Measurements from ENCODE around the gene GPX3. TPM values are rescaled to one million over a fixed set of nuclear protein-coding genes. Genes with fewer than 3 reads are reported as not detected.

The GPX3 gene
- total and polyA plus RNA-seq, 2 experiments from 2014 or later, result 40.9 to 69.9 TPM

DNA sequence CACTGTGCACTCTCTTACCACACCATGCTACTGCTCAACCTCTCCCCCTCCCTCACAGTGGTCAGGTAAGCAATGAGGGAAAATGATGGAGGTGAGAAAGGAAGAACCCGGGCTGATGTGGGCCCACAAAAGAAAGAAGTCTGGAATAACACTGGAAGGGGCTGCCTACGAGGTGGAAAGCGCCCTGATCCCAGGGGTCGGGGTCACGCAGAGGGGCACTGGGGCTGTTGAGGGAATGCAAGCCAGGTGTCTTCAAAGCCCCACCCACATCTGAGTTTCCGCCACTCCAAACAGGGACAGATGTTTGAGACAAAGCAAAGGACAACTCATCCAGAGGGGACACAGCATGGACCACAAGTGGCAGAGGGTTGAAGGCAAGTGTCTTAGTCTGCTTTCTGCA, 56.2 kb downstream of the GPX3 start:
- H3K4me2 ChIP-seq, result no peak overlapping the region
- no peak overlapping the region for H3K27ac ChIP-seq
- no peaks in the 10 kb centered on the region for H3K36me3 ChIP-seq (replicated peaks; ENCODE audit: insufficient read depth, low read depth)
- no peak overlapping the region for H3K4me3 ChIP-seq
- H3K27me3 ChIP-seq, result no peaks in the 10 kb centered on the region
- no peaks in the 10 kb centered on the region for H3K9me3 ChIP-seq (ENCODE audit: low read depth)
- H3K9me2 ChIP-seq (replicated peaks; ENCODE audit: insufficient read depth), result no peaks in the 10 kb centered on the region
- peaks cover 87% of the 10 kb centered on the region for H3K79me2 ChIP-seq
- peaks cover 51% of the 10 kb centered on the region for H4K20me1 ChIP-seq (ENCODE audit: insufficient read depth, poor library complexity, severe bottlenecking)
- H3K4me1 ChIP-seq (ENCODE audit: insufficient read depth), result peaks cover 8% of the 10 kb centered on the region
- TF ChIP-seq, protein P1, sequence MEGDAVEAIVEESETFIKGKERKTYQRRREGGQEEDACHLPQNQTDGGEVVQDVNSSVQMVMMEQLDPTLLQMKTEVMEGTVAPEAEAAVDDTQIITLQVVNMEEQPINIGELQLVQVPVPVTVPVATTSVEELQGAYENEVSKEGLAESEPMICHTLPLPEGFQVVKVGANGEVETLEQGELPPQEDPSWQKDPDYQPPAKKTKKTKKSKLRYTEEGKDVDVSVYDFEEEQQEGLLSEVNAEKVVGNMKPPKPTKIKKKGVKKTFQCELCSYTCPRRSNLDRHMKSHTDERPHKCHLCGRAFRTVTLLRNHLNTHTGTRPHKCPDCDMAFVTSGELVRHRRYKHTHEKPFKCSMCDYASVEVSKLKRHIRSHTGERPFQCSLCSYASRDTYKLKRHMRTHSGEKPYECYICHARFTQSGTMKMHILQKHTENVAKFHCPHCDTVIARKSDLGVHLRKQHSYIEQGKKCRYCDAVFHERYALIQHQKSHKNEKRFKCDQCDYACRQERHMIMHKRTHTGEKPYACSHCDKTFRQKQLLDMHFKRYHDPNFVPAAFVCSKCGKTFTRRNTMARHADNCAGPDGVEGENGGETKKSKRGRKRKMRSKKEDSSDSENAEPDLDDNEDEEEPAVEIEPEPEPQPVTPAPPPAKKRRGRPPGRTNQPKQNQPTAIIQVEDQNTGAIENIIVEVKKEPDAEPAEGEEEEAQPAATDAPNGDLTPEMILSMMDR (IDR thresholded peaks at IDR 0.05; ENCODE audit: poor library complexity), result no peak
- TF ChIP-seq EZH2phosphoT487 (IDR thresholded peaks at IDR 0.05; ENCODE audit: low read depth, severe bottlenecking, unreplicated experiment), result no peak
- no peak for TF ChIP-seq EZH2 (IDR thresholded peaks at IDR 0.05; ENCODE audit: borderline replicate concordance)
- no peak for DNase-seq (ENCODE audit: low spot score)
- H2AFZ ChIP-seq, result no peak overlapping the region
- WGBS (ENCODE audit: low lambda C conversion rate, missing lambda C conversion rate), result 92% methylated on average over 6 of the region's 6 CpGs

- WGBS (ENCODE audit: low lambda C conversion rate, missing lambda C conversion rate), result 93% methylated on average over 9 of the region's 9 CpGs
- Histone ChIP-seq H3K27ac (no peak overlapping the region), H2AFZ (no peak overlapping the region), H3K9me3 (ENCODE audit: low read depth) (no peaks in the 10 kb centered on the region), H3K9me2 (replicated peaks; ENCODE audit: insufficient read depth) (no peaks in the 10 kb centered on the region), H3K79me2 (peaks cover 86% of the 10 kb centered on the region), H4K20me1 (ENCODE audit: insufficient read depth, poor library complexity, severe bottlenecking) (peaks cover 44% of the 10 kb centered on the region), H3K27me3 (no peaks in the 10 kb centered on the region), H3K4me2 (no peak overlapping the region), H3K4me1 (ENCODE audit: insufficient read depth) (peaks cover 14% of the 10 kb centered on the region), H3K36me3 (replicated peaks; ENCODE audit: insufficient read depth, low read depth) (no peaks in the 10 kb centered on the region), H3K4me3 (no peak overlapping the region)
- DNase-seq (ENCODE audit: low spot score), result no peak
- TF ChIP-seq, protein P1 (IDR thresholded peaks at IDR 0.05; ENCODE audit: poor library complexity), result no peak
These were observed 57.0 kb downstream of the GPX3 start for GRCh38 chr5:151077419-151077818.

DNA sequence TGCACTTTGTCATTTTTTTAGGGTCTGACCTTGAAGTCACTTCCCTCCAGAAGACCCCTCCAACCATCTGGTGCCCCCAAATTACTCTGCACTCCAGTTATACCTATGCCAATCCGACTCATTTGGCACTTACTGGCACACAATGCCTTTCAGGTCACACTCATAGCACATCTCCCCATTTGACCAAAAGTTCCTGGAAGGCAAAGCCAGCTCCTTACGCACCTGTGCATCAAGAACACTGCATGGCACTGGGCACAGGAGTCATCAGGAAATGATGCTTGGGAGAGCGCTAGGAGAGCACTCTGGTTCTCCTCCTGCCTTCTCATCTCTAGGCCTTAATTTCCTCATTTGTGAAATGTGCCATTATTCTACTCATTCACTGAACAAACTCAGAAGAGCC, 57.6 kb downstream of the GPX3 start:
- Histone ChIP-seq H3K79me2 (peaks cover 86% of the 10 kb centered on the region), H4K20me1 (ENCODE audit: insufficient read depth, poor library complexity, severe bottlenecking) (peaks cover 43% of the 10 kb centered on the region), H3K9me2 (replicated peaks; ENCODE audit: insufficient read depth) (no peaks in the 10 kb centered on the region), H3K27ac (no peak overlapping the region), H3K36me3 (replicated peaks; ENCODE audit: insufficient read depth, low read depth) (no peaks in the 10 kb centered on the region), H2AFZ (no peak overlapping the region), H3K4me3 (no peak overlapping the region), H3K4me1 (ENCODE audit: insufficient read depth) (peaks cover 19% of the 10 kb centered on the region), H3K4me2 (no peak overlapping the region), H3K27me3 (no peaks in the 10 kb centered on the region), H3K9me3 (ENCODE audit: low read depth) (no peaks in the 10 kb centered on the region)
- 94% methylated on average over 3 of the region's 3 CpGs for WGBS (ENCODE audit: low lambda C conversion rate, missing lambda C conversion rate)
- no peak for DNase-seq (ENCODE audit: low spot score)
- TF ChIP-seq EZH2 (IDR thresholded peaks at IDR 0.05; ENCODE audit: borderline replicate concordance), result no peak
- no peak for TF ChIP-seq EZH2phosphoT487 (IDR thresholded peaks at IDR 0.05; ENCODE audit: low read depth, severe bottlenecking, unreplicated experiment)

Other genes starting within 250 kb of the GPX3 start
- gene SMIM3, start 241.8 kb upstream of the GPX3 start, total RNA-seq, result 47.7 and 52.2 TPM in 2 replicates
- gene SMIM3, start 241.8 kb upstream of the GPX3 start, polyA plus RNA-seq, result 44.2 and 45.5 TPM in 2 replicates
- not detected in 2 replicates for gene IRGM, start 174.1 kb upstream of the GPX3 start, total RNA-seq
- not detected in 2 replicates for gene IRGM, start 174.1 kb upstream of the GPX3 start, polyA plus RNA-seq
- 8.5 and 10.0 TPM in 2 replicates for gene ZNF300, start 115.6 kb upstream of the GPX3 start, total RNA-seq
- 2.7 and 3.7 TPM in 2 replicates for gene ZNF300, start 115.6 kb upstream of the GPX3 start, polyA plus RNA-seq
- 54.3 and 64.6 TPM in 2 replicates for gene TNIP1, start 60.4 kb downstream of the GPX3 start, total RNA-seq
- 48.0 and 57.0 TPM in 2 replicates for gene TNIP1, start 60.4 kb downstream of the GPX3 start, polyA plus RNA-seq
- 148 and 152 TPM in 2 replicates for gene ANXA6, start 137.2 kb downstream of the GPX3 start, total RNA-seq
- gene ANXA6, start 137.2 kb downstream of the GPX3 start, polyA plus RNA-seq, result 116 and 122 TPM in 2 replicates
- 22.4 and 28.7 TPM in 2 replicates for gene CCDC69, start 203.5 kb downstream of the GPX3 start, total RNA-seq
- gene CCDC69, start 203.5 kb downstream of the GPX3 start, polyA plus RNA-seq, result 23.6 and 27.3 TPM in 2 replicates
- gene GM2A, start 232.6 kb downstream of the GPX3 start, total RNA-seq, result 27.6 and 28.3 TPM in 2 replicates
- gene GM2A, start 232.6 kb downstream of the GPX3 start, polyA plus RNA-seq, result 11.4 and 14.9 TPM in 2 replicates

Data from hepatocyte (in vitro differentiated cells).